Upper lobe of left lung (tissue), 6 donors: Measurements from ENCODE around the gene ZNF761. TPM values are rescaled to one million over a fixed set of nuclear protein-coding genes. Genes with fewer than 3 reads are reported as not detected.
A peak's percentile ranks its signal among the peaks of the same experiment; 100 is the strongest.
"Not testable (repeated sequence)": the region's sequence is repeated elsewhere in the genome, so short reads cannot be mapped to it uniquely, and the experiment has no call there.

Source experiments
- ATAC-seq, 2 donors: fragments of 200-7000 bp; cut with Tn5 transposase; one replicate each; pipeline ENCODE4 v1.9.1; 2022; ENCODE audit warnings: mild to moderate bottlenecking in 2 of 2, moderate library complexity in 2 of 2; ENCODE audit not compliant: low FRiP score in 2 of 2
- DNase-seq, 2 donors: peaks; one replicate each; pipeline ENCODE4 v3.0.0-alpha.2; 2019 to 2020
- H3K27ac ChIP-seq, 4 donors: fragments of 200-600 bp; sonication (generic); one replicate each; pipeline ENCODE4 v1.5.1; 2016 to 2019
- H3K27me3 ChIP-seq, 4 donors: fragments of 200-600 bp; sonication (generic); one replicate each; pipeline ENCODE4 v1.5.1; 2017 to 2019
- H3K36me3 ChIP-seq, 4 donors: fragments of 200-600 bp; sonication (generic); one replicate each; pipeline ENCODE4 v1.5.1; 2016 to 2019
- H3K4me1 ChIP-seq, 4 donors: fragments of 200-600 bp; sonication (generic); one replicate each; pipeline ENCODE4 v1.5.1; 2018 to 2019
- H3K4me3 ChIP-seq, 4 donors: fragments of 200-600 bp; sonication (generic); one replicate each; pipeline ENCODE4 v1.5.1; 2017 to 2019; ENCODE audit warnings: mild to moderate bottlenecking in 2 of 4, moderate library complexity in 1 of 4
- H3K9me3 ChIP-seq, 4 donors: fragments of 200-600 bp; sonication (generic); one replicate each; pipeline ENCODE4 v1.5.1; 2018 to 2019
- EP300 ChIP-seq, 4 donors: sonication (generic); formaldehyde crosslinking; IDR thresholded peaks; one replicate each; pipeline ENCODE4 v1.5.1; 2017; ENCODE audit warnings: antibody characterized with exemption in 4 of 4, control low read depth in 2 of 4
- POLR2A ChIP-seq, 4 donors: fragments of 450-650 bp; IDR thresholded peaks; one replicate each; pipeline ENCODE4 v1.5.1; 2016 to 2017; ENCODE audit warnings: antibody characterized with exemption in 4 of 4, mild to moderate bottlenecking in 2 of 4
- POLR2AphosphoS5 ChIP-seq, 2 donors: sonication (generic); formaldehyde crosslinking; IDR thresholded peaks; one replicate each; pipeline ENCODE4 v1.5.1; 2017; ENCODE audit warnings: antibody characterized with exemption in 2 of 2
- WGBS, 2 donors: methylation state at CpG; one replicate each; pipeline ENCODE4 v1.1.5; 2017 to 2018; 5-methylcytosine and 5-hydroxymethylcytosine counted together
- total RNA-seq, 6 donors: library from RNA; depleted of rRNA in 4 of 6; stranded (reverse); fragments of >200 nt in 4 of 6; gene quantifications; one replicate each; pipeline versions ENCODE4 v1.1.0 to v1.2.1, GENCODE V29; 2016 to 2021
- TF ChIP-seq, protein P1 (sequence below), 6 experiments: fragments of 450-650 bp in 4 of 6; fragments of 200-600 bp in 2 of 6; sonication (generic) in 2 of 6; IDR thresholded peaks; one replicate each; pipeline ENCODE4 v1.5.1; 2016 to 2019; ENCODE audit warnings: antibody characterized with exemption in 6 of 6
- donor health status: DM: no; HTN: no; CAD: no; lungs with moderate emphysema.
- donor health status: DM: no; HTN: yes; CAD: no; lungs with severe emphysema.

The ZNF761 gene
- total RNA-seq, 6 donors from 2014 or later: 5.0 to 26.2 (median 9.5) TPM

GRCh38 chr19:53389978-53390377 lies 41.8 kb upstream of the ZNF761 start:
- TF ChIP-seq EP300 (IDR thresholded peaks at IDR 0.05) (no peak), POLR2A (IDR thresholded peaks at IDR 0.05) (no peak), POLR2AphosphoS5 (IDR thresholded peaks at IDR 0.05) (no peak)
- TF ChIP-seq, protein P1, sequence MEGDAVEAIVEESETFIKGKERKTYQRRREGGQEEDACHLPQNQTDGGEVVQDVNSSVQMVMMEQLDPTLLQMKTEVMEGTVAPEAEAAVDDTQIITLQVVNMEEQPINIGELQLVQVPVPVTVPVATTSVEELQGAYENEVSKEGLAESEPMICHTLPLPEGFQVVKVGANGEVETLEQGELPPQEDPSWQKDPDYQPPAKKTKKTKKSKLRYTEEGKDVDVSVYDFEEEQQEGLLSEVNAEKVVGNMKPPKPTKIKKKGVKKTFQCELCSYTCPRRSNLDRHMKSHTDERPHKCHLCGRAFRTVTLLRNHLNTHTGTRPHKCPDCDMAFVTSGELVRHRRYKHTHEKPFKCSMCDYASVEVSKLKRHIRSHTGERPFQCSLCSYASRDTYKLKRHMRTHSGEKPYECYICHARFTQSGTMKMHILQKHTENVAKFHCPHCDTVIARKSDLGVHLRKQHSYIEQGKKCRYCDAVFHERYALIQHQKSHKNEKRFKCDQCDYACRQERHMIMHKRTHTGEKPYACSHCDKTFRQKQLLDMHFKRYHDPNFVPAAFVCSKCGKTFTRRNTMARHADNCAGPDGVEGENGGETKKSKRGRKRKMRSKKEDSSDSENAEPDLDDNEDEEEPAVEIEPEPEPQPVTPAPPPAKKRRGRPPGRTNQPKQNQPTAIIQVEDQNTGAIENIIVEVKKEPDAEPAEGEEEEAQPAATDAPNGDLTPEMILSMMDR (IDR thresholded peaks at IDR 0.05): no peak
- Histone ChIP-seq H3K4me1 (peaks cover 7 to 10% (median 8%) of the 10 kb centered on the region in 4 donors), H3K27me3 (no peaks in the 10 kb centered on the region), H3K36me3 (no peaks in the 10 kb centered on the region), H3K4me3 (no peak overlapping the region), H3K9me3 (peaks cover 0 to 35% (median 23%) of the 10 kb centered on the region in 4 donors), H3K27ac (no peak overlapping the region)
- ATAC-seq (no peak), DNase-seq (peak in 1 of 2 donors; percentile 68)
- WGBS, 2 donors: 51 to 52% methylated on average over 22 of the region's 22 CpGs

GRCh38 chr19:53394522-53394973 lies 37.2 kb upstream of the ZNF761 start:
- peaks cover 0 to 18% (median 10%) of the 10 kb centered on the region in 4 donors for H3K36me3 ChIP-seq
- peak overlapping the region; percentile 81 to 91 (median 83) for H3K27ac ChIP-seq
- DNase-seq (peak; percentile 40 to 75), ATAC-seq (peak; percentile 64 to 74)
- 12% methylated on average over 15 to 18 of the region's 18 CpGs for WGBS, 2 donors
- peak overlapping the region in 3 of 4 donors; percentile 75 to 86 (median 79) for H3K4me3 ChIP-seq
- H3K9me3 ChIP-seq: peaks cover 0 to 11% (median 6%) of the 10 kb centered on the region in 4 donors
- TF ChIP-seq EP300 (IDR thresholded peaks at IDR 0.05): no peak
- no peak for TF ChIP-seq POLR2AphosphoS5 (IDR thresholded peaks at IDR 0.05)
- TF ChIP-seq, protein P1 (IDR thresholded peaks at IDR 0.05): no peak
- no peak for TF ChIP-seq POLR2A (IDR thresholded peaks at IDR 0.05)
- H3K4me1 ChIP-seq: peaks cover 16 to 24% (median 21%) of the 10 kb centered on the region in 4 donors
- H3K27me3 ChIP-seq: no peaks in the 10 kb centered on the region

DNA sequence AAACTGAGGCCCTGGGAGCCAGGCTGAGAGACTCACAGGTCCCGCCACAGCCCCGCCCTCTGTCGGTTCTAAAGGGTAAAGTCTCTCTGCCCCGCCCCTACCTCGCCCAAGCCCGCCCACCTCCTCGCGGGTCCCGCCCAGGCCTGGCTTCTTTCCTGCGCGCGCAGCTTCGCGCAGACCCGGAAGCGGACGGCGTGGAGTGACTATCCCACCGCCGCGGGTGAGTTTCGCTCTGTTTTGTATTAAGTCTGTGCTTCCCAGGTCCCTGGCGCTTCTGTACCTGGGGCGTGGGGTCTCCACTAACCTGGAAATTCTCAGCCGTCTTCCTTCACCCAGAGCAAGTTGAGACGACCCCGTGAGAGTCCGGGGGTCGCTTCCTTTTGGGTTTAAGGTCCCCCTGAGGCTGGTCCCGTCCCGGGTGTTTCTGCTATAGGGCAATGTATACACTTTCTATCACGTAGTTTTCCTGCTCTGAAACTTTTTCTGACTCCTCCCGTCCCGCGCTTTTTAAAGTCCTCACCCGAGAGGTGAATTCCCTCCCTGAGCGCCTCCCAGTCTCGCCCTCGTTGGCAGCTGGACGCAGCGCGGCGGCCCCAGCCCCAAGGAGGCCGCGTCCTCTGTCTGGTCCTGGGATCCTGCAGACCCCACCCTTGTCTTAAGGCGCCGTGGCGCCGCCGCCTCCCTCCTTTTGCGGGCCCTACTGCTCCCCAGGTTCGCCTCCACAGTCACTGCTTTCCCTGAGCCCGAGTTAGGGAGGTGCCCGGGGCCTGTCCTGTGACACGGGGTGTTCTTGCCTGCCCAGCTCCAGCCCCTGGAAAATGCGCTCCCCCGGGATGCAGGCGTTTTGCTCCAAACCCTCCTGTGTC lies 36.6 kb upstream of the ZNF761 start, which contains the start of gene ZNF765:
ZNF765 (plus strand) TSS at position 176 of the 866 bp plus-strand sequence. CDS start 2,867 bp downstream, outside the sequence.
- peaks cover 0 to 24% (median 16%) of the 10 kb centered on the region in 4 donors for H3K36me3 ChIP-seq
- H3K4me1 ChIP-seq: peaks cover 16 to 24% (median 21%) of the 10 kb centered on the region in 4 donors
- peaks cover 0 to 5% (median under 1%) of the 10 kb centered on the region in 4 donors for H3K9me3 ChIP-seq
- WGBS, 2 donors: 0% methylated on average over 32 to 57 of the region's 58 CpGs
- no peak for TF ChIP-seq EP300 (IDR thresholded peaks at IDR 0.05)
- TF ChIP-seq POLR2A (IDR thresholded peaks at IDR 0.05): peak in 2 of 4 donors; percentile 63 to 81
- TF ChIP-seq, protein P1 (IDR thresholded peaks at IDR 0.05): peak; percentile 55 to 79 (median 66)
- peak; percentile 87 to 91 for TF ChIP-seq POLR2AphosphoS5 (IDR thresholded peaks at IDR 0.05)
- peak within 1 kb of the TSS; percentile 81 to 91 (median 83) for H3K27ac ChIP-seq
- DNase-seq (peak; percentile 97 to 99), ATAC-seq (peak; percentile 100)
- no peaks in the 10 kb centered on the region for H3K27me3 ChIP-seq
- H3K4me3 ChIP-seq: peak within 1 kb of the TSS; percentile 68 to 86 (median 77)

DNA sequence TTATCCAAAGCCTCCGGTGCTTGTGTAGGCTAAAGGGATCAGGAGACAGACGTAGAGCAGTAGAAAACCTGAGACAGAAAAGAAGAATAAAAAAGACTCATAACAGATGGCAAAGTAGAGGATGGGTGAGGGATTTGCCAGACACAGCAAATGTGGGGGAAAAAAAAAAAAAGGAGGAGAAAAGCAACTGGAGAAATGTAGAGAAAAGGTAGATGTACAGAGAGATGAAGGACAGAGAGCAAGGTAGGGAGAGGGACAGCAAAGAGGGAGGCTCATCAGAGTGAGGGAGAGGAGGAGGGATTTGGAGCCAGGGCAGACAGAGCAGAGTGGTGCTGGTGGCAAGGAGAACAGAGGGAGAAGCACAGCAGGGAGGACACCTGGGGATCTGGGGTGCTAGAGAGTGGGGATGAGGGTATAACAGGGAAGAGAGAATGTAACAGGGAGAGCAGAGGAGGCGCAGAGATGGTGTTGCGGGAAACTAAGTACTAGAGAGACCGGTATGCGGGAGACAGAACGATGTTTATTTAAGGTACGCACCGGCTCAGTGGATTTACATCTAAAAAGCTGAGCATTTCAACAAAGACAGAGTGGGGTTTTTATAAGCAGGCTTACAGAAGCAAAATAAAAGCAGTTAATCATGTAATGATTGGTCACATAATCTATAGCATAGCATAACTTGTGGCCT lies 35.8 kb upstream of the ZNF761 start:
- H3K4me3 ChIP-seq: peak overlapping the region; percentile 68 to 86 (median 77)
- 10 to 18% methylated on average over 9 of the region's 9 CpGs for WGBS, 2 donors
- peaks cover 0 to 31% (median 20%) of the 10 kb centered on the region in 4 donors for H3K36me3 ChIP-seq
- ATAC-seq, DNase-seq, H3K27me3 ChIP-seq, H3K9me3 ChIP-seq: not testable (repeated sequence)
- H3K4me1 ChIP-seq: peaks cover 16 to 24% (median 21%) of the 10 kb centered on the region in 4 donors
- peak overlapping the region; percentile 81 to 91 (median 83) for H3K27ac ChIP-seq

GRCh38 chr19:53396525-53396868 lies 35.3 kb upstream of the ZNF761 start:
- ATAC-seq (no peak), DNase-seq (no peak)
- TF ChIP-seq EP300 (IDR thresholded peaks at IDR 0.05) (no peak), POLR2A (IDR thresholded peaks at IDR 0.05) (no peak), POLR2AphosphoS5 (IDR thresholded peaks at IDR 0.05) (no peak)
- TF ChIP-seq, protein P1 (IDR thresholded peaks at IDR 0.05): no peak
- peak overlapping the region in 1 of 4 donors; percentile 4 for H3K27ac ChIP-seq
- H3K4me3 ChIP-seq: no peak overlapping the region
- H3K27me3 ChIP-seq: no peaks in the 10 kb centered on the region
- H3K36me3 ChIP-seq: peaks cover 0 to 36% (median 23%) of the 10 kb centered on the region in 4 donors
- no peaks in the 10 kb centered on the region for H3K9me3 ChIP-seq
- WGBS, 2 donors: 11 to 17% methylated on average over 1 of the region's 1 CpG
- H3K4me1 ChIP-seq: peaks cover 16 to 24% (median 21%) of the 10 kb centered on the region in 4 donors

- not testable (repeated sequence) for ATAC-seq, H3K27ac ChIP-seq, H3K4me3 ChIP-seq, H3K9me3 ChIP-seq, DNase-seq, H3K27me3 ChIP-seq
- peaks cover 16 to 24% (median 21%) of the 10 kb centered on the region in 4 donors for H3K4me1 ChIP-seq
- H3K36me3 ChIP-seq: peaks cover 4 to 49% (median 32%) of the 10 kb centered on the region in 4 donors
- 91 to 100% methylated on average over 1 of the region's 1 CpG for WGBS, 2 donors
Measured at GRCh38 chr19:53397918-53398317, 33.9 kb upstream of the ZNF761 start.
